Measurements from ENCODE around the gene SKAP1.
"Not testable (repeated sequence)": the region's sequence is repeated elsewhere in the genome, so short reads cannot be mapped to it uniquely, and the experiment has no call there.

SKAP1 gene

GRCh38 chr17:48445248-48445620 lies 15.2 kb upstream of the SKAP1 start:
- no peak for DNase-seq (ENCODE audit: low spot score)

- no peak for DNase-seq (ENCODE audit: low spot score)
Measured at GRCh38 chr17:48444516-48445247, 14.7 kb upstream of the SKAP1 start.

- no peak for DNase-seq (ENCODE audit: low spot score)
Measured at GRCh38 chr17:48443712-48444111, 13.7 kb upstream of the SKAP1 start.

GRCh38 chr17:48442819-48443218 lies 12.8 kb upstream of the SKAP1 start:
- peak; percentile 48 for DNase-seq (ENCODE audit: low spot score)

GRCh38 chr17:48441862-48442261 lies 11.8 kb upstream of the SKAP1 start:
- no peak for DNase-seq (ENCODE audit: low spot score)

- DNase-seq (ENCODE audit: low spot score) = peak; percentile 85
Measured at GRCh38 chr17:48441231-48441711, 11.3 kb upstream of the SKAP1 start.

GRCh38 chr17:48440669-48441068 lies 10.7 kb upstream of the SKAP1 start:
- no peak for DNase-seq (ENCODE audit: low spot score)

- no peak for DNase-seq (ENCODE audit: low spot score)
Measured at GRCh38 chr17:48439875-48440505, 10.0 kb upstream of the SKAP1 start.

- DNase-seq (ENCODE audit: low spot score) = no peak
Measured at GRCh38 chr17:48439110-48439850, 9.3 kb upstream of the SKAP1 start.

- DNase-seq (ENCODE audit: low spot score) = no peak
Measured at GRCh38 chr17:48438516-48439061, 8.6 kb upstream of the SKAP1 start.

- DNase-seq (ENCODE audit: low spot score) = no peak
Measured at GRCh38 chr17:48433896-48434295, 3.9 kb upstream of the SKAP1 start.

- no peak for DNase-seq (ENCODE audit: low spot score)
Measured at GRCh38 chr17:48432820-48433775, 3.1 kb upstream of the SKAP1 start.

- peak; percentile 63 for DNase-seq (ENCODE audit: low spot score)
Measured at GRCh38 chr17:48429156-48429555, 858 bp downstream of the SKAP1 start.

- peak; percentile 87 for DNase-seq (ENCODE audit: low spot score)
Measured at GRCh38 chr17:48427598-48427997, 2.4 kb downstream of the SKAP1 start.

- no peak for DNase-seq (ENCODE audit: low spot score)
Measured at GRCh38 chr17:48426761-48427500, 3.1 kb downstream of the SKAP1 start.

GRCh38 chr17:48426019-48426665 lies 3.9 kb downstream of the SKAP1 start:
- DNase-seq (ENCODE audit: low spot score) = no peak

GRCh38 chr17:48422060-48422459 lies 8.0 kb downstream of the SKAP1 start:
- DNase-seq (ENCODE audit: low spot score) = not testable (repeated sequence)

GRCh38 chr17:48420823-48421222 lies 9.2 kb downstream of the SKAP1 start:
- no peak for DNase-seq (ENCODE audit: low spot score)

GRCh38 chr17:48416971-48417370 lies 13.0 kb downstream of the SKAP1 start:
- no peak for DNase-seq (ENCODE audit: low spot score)
